GM21423 (cell line): ENCODE data around the gene ABHD2.
"Not testable (repeated sequence)": the region's sequence is repeated elsewhere in the genome, so short reads cannot be mapped to it uniquely, and the experiment has no call there.

Experiments used
- ATAC-seq: cut with Tn5 transposase; IDR thresholded peaks from one replicate; pipeline ENCODE4 v1.9.1; 2021; ENCODE audit warnings: mild to moderate bottlenecking, moderate library complexity; ENCODE audit not compliant: unreplicated experiment

Gene ABHD2

GRCh38 chr15:89136818-89137772 is 48.8 kb downstream of the ABHD2 start:
- ATAC-seq: no peak

- ATAC-seq: no peak
These were observed 49.7 kb downstream of the ABHD2 start for GRCh38 chr15:89137926-89138325.

GRCh38 chr15:89138999-89139612 is 50.9 kb downstream of the ABHD2 start:
- ATAC-seq: no peak

- no peak for ATAC-seq
These were observed 51.6 kb downstream of the ABHD2 start for GRCh38 chr15:89139613-89140499.

- ATAC-seq: no peak
These were observed 52.3 kb downstream of the ABHD2 start for GRCh38 chr15:89140595-89140994.

GRCh38 chr15:89141159-89141558 is 52.9 kb downstream of the ABHD2 start:
- ATAC-seq: not testable (repeated sequence)

- ATAC-seq: no peak
These were observed 53.6 kb downstream of the ABHD2 start for GRCh38 chr15:89141885-89142284.

- ATAC-seq: no peak
These were observed 54.2 kb downstream of the ABHD2 start for GRCh38 chr15:89142423-89142822.

- ATAC-seq: peak; percentile 53
These were observed 55.4 kb downstream of the ABHD2 start for GRCh38 chr15:89143503-89144162.

GRCh38 chr15:89144491-89144890 is 56.2 kb downstream of the ABHD2 start:
- no peak for ATAC-seq

- ATAC-seq: no peak
These were observed 58.1 kb downstream of the ABHD2 start for GRCh38 chr15:89146366-89146765.

- ATAC-seq: no peak
These were observed 59.9 kb downstream of the ABHD2 start for GRCh38 chr15:89148126-89148525.

GRCh38 chr15:89149501-89150101 is 61.3 kb downstream of the ABHD2 start:
- ATAC-seq: no peak

- no peak for ATAC-seq
These were observed 62.0 kb downstream of the ABHD2 start for GRCh38 chr15:89150287-89150686.

- ATAC-seq: no peak
These were observed 62.8 kb downstream of the ABHD2 start for GRCh38 chr15:89150762-89151664.

GRCh38 chr15:89155122-89155521 is 66.9 kb downstream of the ABHD2 start:
- no peak for ATAC-seq

- ATAC-seq: no peak
These were observed 67.4 kb downstream of the ABHD2 start for GRCh38 chr15:89155656-89156055.

- no peak for ATAC-seq
These were observed 68.8 kb downstream of the ABHD2 start for GRCh38 chr15:89157061-89157460.

GRCh38 chr15:89157918-89158564 is 69.8 kb downstream of the ABHD2 start:
- ATAC-seq: no peak
